Activated T-helper 1 cell treated with anti-CD3 and anti-CD28 coated beads, Interleukin-2, amount 50 U/mL, for 16 hours (primary cell): Measurements from ENCODE around the gene TWF2.

Experiments used
- DNase-seq, 2 donors: peaks; one replicate each; pipeline ENCODE4 v3.0.0-alpha.2; 2020; ENCODE audit warnings: low read depth in 1 of 2, low spot score in 1 of 2

Gene TWF2

GRCh38 chr3:52183786-52184445 is 55.0 kb downstream of the TWF2 start:
- DNase-seq, result no peak

GRCh38 chr3:52182691-52183090 is 56.3 kb downstream of the TWF2 start:
- no peak for DNase-seq

DNA sequence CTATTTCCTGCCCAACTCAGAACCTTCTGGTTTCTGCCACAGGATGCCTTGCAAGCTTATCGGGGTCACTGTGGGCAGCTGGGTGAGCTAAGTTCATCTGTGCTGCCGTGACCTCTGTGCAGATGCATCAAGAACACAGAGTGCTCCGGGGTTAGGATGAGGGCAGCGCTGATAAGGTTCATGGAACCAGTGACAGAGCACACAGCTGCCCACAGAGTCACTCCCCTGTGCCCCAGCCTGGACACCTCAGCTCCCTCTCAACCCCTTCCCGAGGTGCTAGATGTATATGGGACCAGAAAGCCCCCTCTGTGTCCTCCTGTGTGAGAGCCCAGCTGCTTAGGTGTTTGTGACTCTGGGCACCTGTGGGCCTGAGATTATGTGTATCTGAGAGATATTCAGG is 56.8 kb downstream of the TWF2 start:
- no peak for DNase-seq

DNA sequence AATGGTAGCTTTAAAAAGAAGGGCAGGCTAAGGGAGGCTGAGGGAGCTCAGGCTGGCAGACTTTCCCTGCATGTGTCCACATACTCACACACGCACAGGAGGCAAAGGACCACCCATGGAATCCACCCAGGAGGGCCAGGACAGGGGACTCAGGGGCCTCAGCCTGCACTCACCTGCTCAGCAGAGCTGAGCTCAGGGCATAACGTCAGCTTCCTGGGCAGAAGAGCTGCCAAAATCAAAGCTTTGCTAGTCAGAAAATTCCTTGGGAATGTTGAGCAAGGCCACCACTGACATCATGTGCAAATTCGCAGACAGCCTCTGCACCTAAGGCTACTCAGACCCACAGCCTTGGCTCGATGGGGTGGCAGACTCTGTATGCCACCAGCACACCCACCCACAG is 57.4 kb downstream of the TWF2 start:
- no peak for DNase-seq
